ENCODE data around the gene RAD9A.

Gene RAD9A

GRCh38 chr11:67405688-67406339 is 14.0 kb downstream of the RAD9A start:
- DNase-seq (ENCODE audit: low read depth): no peak
- H3K4me3 ChIP-seq (ENCODE audit: low read depth, low read length): no peak overlapping the region

GRCh38 chr11:67406420-67406968 is 14.7 kb downstream of the RAD9A start:
- no peak overlapping the region for H3K4me3 ChIP-seq (ENCODE audit: low read depth, low read length)
- DNase-seq (ENCODE audit: low read depth): no peak

- DNase-seq (ENCODE audit: low read depth): no peak
- H3K4me3 ChIP-seq (ENCODE audit: low read depth, low read length): no peak overlapping the region
These were observed 15.3 kb downstream of the RAD9A start for GRCh38 chr11:67406969-67407687.

GRCh38 chr11:67407688-67408163 is 15.9 kb downstream of the RAD9A start:
- DNase-seq (ENCODE audit: low read depth): no peak
- no peak overlapping the region for H3K4me3 ChIP-seq (ENCODE audit: low read depth, low read length)

- H3K4me3 ChIP-seq (ENCODE audit: low read depth, low read length): no peak overlapping the region
- DNase-seq (ENCODE audit: low read depth): no peak
These were observed 16.8 kb downstream of the RAD9A start for GRCh38 chr11:67408437-67409200.

GRCh38 chr11:67409261-67409666 is 17.5 kb downstream of the RAD9A start:
- no peak for DNase-seq (ENCODE audit: low read depth)
- no peak overlapping the region for H3K4me3 ChIP-seq (ENCODE audit: low read depth, low read length)

- H3K4me3 ChIP-seq (ENCODE audit: low read depth, low read length): no peak overlapping the region
- DNase-seq (ENCODE audit: low read depth): no peak
These were observed 18.1 kb downstream of the RAD9A start for GRCh38 chr11:67409781-67410368.

- DNase-seq (ENCODE audit: low read depth): no peak
- no peak overlapping the region for H3K4me3 ChIP-seq (ENCODE audit: low read depth, low read length)
These were observed 18.6 kb downstream of the RAD9A start for GRCh38 chr11:67410369-67410831.

GRCh38 chr11:67410984-67411784 is 19.4 kb downstream of the RAD9A start:
- no peak overlapping the region for H3K4me3 ChIP-seq (ENCODE audit: low read depth, low read length)
- DNase-seq (ENCODE audit: low read depth): no peak

- no peak overlapping the region for H3K4me3 ChIP-seq (ENCODE audit: low read depth, low read length)
- DNase-seq (ENCODE audit: low read depth): no peak
These were observed 20.0 kb downstream of the RAD9A start for GRCh38 chr11:67411785-67412152.

- H3K4me3 ChIP-seq (ENCODE audit: low read depth, low read length): no peak overlapping the region
- DNase-seq (ENCODE audit: low read depth): no peak
These were observed 20.9 kb downstream of the RAD9A start for GRCh38 chr11:67412495-67413179.

GRCh38 chr11:67413266-67413849 is 21.6 kb downstream of the RAD9A start:
- no peak for DNase-seq (ENCODE audit: low read depth)
- H3K4me3 ChIP-seq (ENCODE audit: low read depth, low read length): no peak overlapping the region

GRCh38 chr11:67415501-67416304 is 23.9 kb downstream of the RAD9A start, which contains the start of gene CARNS1:
CARNS1 (plus strand) TSS chr11:67415678; CDS start chr11:67416200, 522 bp downstream.
- peak within 1 kb of the TSS; percentile 34 for H3K4me3 ChIP-seq (ENCODE audit: low read depth, low read length)
- DNase-seq (ENCODE audit: low read depth): no peak

GRCh38 chr11:67416416-67417335 is 24.9 kb downstream of the RAD9A start:
- H3K4me3 ChIP-seq (ENCODE audit: low read depth, low read length): no peak overlapping the region
- no peak for DNase-seq (ENCODE audit: low read depth)

- no peak overlapping the region for H3K4me3 ChIP-seq (ENCODE audit: low read depth, low read length)
- no peak for DNase-seq (ENCODE audit: low read depth)
These were observed 25.6 kb downstream of the RAD9A start for GRCh38 chr11:67417425-67417824.

All from skeletal muscle cell (primary cell).